RWPE2 (cell line): Measurements from ENCODE around the gene HMGB2.

Experiments used
- ATAC-seq: fragments of 200-7000 bp; cut with Tn5 transposase; 3 replicates; pipeline ENCODE4 v1.9.1; 2021; ENCODE audit warnings: low read depth
- DNase-seq: peaks from one replicate; pipeline ENCODE4 v3.0.0-alpha.2; 2020; ENCODE audit warnings: low spot score
- H3K27ac ChIP-seq: fragments of 450-650 bp; 2 replicates; pipeline ENCODE4 v1.5.1; 2017; ENCODE audit warnings: mild to moderate bottlenecking; ENCODE audit not compliant: poor library complexity, severe bottlenecking
- H3K27me3 ChIP-seq: fragments of 250-450 bp; sonication (Bioruptor Pico); 2 replicates; pipeline ENCODE4 v1.5.1; 2021; ENCODE audit warnings: mild to moderate bottlenecking, moderate library complexity; ENCODE audit not compliant: insufficient read depth, poor library complexity, severe bottlenecking
- H3K36me3 ChIP-seq: fragments of 250-450 bp; sonication (Bioruptor Pico); 2 replicates; pipeline ENCODE4 v1.5.1; 2020; ENCODE audit warnings: low read depth, mild to moderate bottlenecking, moderate library complexity
- H3K4me1 ChIP-seq: fragments of 250-450 bp; sonication (Bioruptor Pico); 2 replicates; pipeline ENCODE4 v1.5.1; 2021; ENCODE audit warnings: mild to moderate bottlenecking, moderate library complexity; ENCODE audit not compliant: insufficient read depth, poor library complexity, severe bottlenecking
- H3K4me3 ChIP-seq: fragments of 250-450 bp; sonication (Bioruptor Pico); 2 replicates; pipeline ENCODE4 v1.5.1; 2021; ENCODE audit warnings: mild to moderate bottlenecking, moderate library complexity; ENCODE audit not compliant: severe bottlenecking
- H3K9me3 ChIP-seq: fragments of 250-450 bp; sonication (Bioruptor Pico); 2 replicates; pipeline ENCODE4 v1.5.1; 2021; ENCODE audit warnings: mild to moderate bottlenecking, moderate library complexity; ENCODE audit not compliant: severe bottlenecking
- TF ChIP-seq, protein P1 (sequence below): fragments of 450-650 bp; IDR thresholded peaks from one replicate; pipeline ENCODE4 v1.5.1; 2017; ENCODE audit warnings: mild to moderate bottlenecking, moderate library complexity; ENCODE audit not compliant: poor library complexity, severe bottlenecking

HMGB2 gene

DNA sequence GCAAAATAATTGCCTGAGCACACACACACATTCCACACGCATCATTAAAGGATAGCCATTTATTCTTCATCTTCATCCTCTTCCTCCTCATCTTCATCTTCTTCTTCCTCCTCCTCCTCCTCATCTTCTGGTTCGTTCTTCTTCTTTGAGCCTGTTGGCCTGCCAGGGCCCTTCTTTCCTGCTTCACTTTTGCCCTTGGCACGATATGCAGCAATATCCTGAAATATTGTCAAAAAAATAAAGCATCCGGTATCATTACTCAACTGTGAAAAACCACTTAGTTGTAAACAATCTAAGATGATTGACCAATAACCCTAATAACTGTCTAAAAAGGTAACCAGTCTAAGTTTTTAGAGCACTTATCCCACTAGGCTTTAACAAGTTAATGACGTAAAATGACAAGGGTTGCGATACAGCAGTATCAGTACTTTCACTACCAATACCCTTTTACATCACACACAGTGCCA lies 2.1 kb downstream of the HMGB2 start:
- H3K36me3 ChIP-seq, result peaks cover 63% of the 10 kb centered on the region
- peak overlapping the region; percentile 89 for H3K27ac ChIP-seq
- no peaks in the 10 kb centered on the region for H3K9me3 ChIP-seq
- TF ChIP-seq, protein P1, sequence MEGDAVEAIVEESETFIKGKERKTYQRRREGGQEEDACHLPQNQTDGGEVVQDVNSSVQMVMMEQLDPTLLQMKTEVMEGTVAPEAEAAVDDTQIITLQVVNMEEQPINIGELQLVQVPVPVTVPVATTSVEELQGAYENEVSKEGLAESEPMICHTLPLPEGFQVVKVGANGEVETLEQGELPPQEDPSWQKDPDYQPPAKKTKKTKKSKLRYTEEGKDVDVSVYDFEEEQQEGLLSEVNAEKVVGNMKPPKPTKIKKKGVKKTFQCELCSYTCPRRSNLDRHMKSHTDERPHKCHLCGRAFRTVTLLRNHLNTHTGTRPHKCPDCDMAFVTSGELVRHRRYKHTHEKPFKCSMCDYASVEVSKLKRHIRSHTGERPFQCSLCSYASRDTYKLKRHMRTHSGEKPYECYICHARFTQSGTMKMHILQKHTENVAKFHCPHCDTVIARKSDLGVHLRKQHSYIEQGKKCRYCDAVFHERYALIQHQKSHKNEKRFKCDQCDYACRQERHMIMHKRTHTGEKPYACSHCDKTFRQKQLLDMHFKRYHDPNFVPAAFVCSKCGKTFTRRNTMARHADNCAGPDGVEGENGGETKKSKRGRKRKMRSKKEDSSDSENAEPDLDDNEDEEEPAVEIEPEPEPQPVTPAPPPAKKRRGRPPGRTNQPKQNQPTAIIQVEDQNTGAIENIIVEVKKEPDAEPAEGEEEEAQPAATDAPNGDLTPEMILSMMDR, result no peak
- no peak for DNase-seq
- peak overlapping the region; percentile 97 for H3K4me3 ChIP-seq
- H3K4me1 ChIP-seq, result peaks cover 30% of the 10 kb centered on the region
- no peaks in the 10 kb centered on the region for H3K27me3 ChIP-seq
- ATAC-seq, result no peak

DNA sequence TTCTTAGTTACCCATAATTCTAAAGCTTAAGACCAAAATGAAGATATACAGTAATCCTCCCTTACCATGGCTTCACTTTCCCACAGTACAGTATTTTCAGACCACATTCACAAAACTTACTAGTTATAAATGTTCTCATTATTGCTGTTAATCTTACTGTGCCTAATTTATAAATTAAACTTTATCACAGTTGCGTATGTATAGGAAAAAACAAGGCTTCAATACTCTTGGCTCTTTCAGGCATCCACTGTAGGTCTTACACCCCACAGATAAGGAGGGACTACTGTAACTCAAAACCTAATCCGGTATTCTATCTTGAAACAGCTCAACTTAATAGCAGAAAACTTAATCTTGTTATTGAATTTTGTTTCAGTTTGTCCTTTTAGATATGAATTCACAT lies 3.6 kb downstream of the HMGB2 start:
- H3K27ac ChIP-seq, result no peak overlapping the region
- peaks cover 16% of the 10 kb centered on the region for H3K4me1 ChIP-seq
- H3K36me3 ChIP-seq, result peaks cover 70% of the 10 kb centered on the region
- TF ChIP-seq, protein P1, result no peak
- DNase-seq (no peak), ATAC-seq (no peak)
- H3K27me3 ChIP-seq, result no peaks in the 10 kb centered on the region
- no peak overlapping the region for H3K4me3 ChIP-seq
- no peaks in the 10 kb centered on the region for H3K9me3 ChIP-seq

DNA sequence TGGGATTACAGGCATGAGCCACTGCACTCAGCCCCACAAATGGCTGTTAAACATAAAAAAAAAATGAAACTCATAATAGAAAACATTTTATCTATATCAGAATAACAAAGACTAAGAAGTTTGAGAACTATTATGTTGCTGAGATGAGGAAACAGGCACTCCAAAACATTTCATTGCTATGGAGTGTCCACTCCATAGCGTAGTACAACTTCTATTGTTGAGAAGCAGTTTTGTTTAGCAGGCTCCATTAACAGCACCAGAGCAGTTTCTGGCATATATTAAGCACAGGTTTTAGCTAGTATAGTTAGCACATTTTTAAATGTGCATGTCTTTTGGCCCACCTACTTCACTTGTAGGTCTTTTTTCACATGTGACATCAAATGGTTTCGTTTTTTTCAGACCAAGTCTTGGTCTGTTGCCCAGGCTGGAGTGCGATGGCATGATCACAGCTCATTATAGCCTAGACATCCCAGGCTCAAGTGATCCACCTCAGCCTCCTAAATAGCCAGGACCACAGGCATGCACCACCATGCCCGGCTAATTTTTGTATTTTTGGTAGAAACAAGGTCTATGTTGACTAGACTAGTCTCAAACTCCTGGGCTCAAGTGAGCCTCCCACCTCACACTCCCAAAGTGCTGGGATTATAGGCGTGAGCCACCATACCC lies 5.8 kb downstream of the HMGB2 start:
- H3K9me3 ChIP-seq, result no peaks in the 10 kb centered on the region
- DNase-seq (no peak), ATAC-seq (no peak)
- H3K27ac ChIP-seq, result no peak overlapping the region
- no peak overlapping the region for H3K4me3 ChIP-seq
- H3K4me1 ChIP-seq, result peaks cover 15% of the 10 kb centered on the region
- H3K27me3 ChIP-seq, result no peaks in the 10 kb centered on the region
- peaks cover 71% of the 10 kb centered on the region for H3K36me3 ChIP-seq
- TF ChIP-seq, protein P1, result no peak

DNA sequence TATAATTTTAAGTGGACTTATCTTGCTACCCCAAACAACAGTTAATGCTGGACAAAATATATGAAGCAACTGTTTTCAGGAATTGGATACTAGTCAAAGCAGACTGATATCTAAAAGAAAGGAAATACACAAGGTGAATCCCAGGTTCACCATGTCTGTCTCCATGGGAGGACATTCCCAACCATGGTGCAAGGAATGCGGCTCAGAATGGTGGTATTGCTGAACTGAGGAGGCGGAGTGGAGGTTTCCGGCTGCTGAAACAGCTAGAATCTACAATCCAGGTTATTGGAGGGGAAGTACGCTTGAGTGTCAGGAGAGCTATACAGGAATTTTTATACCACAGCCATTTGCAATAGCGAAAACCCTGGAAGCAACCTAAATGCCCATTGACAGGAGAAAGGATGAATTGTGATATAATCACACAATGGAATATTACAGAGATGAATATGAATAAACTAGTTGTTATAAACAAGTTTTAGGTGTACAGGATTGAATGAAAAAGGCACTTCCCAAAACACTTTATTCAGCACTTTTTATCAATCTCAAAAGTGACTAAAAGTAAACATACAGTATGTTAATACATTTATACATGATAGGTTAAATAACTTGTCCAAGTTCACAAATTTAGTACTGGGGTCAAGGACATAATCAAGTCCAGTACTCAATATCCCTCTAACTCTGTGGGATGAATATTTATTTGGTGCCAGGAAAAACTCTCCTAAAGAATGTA lies 9.0 kb downstream of the HMGB2 start:
- Histone ChIP-seq H3K4me3 (no peak overlapping the region), H3K27ac (no peak overlapping the region), H3K27me3 (no peaks in the 10 kb centered on the region), H3K36me3 (peaks cover 39% of the 10 kb centered on the region), H3K4me1 (no peaks in the 10 kb centered on the region), H3K9me3 (no peaks in the 10 kb centered on the region)
- ATAC-seq (no peak), DNase-seq (no peak)
- TF ChIP-seq, protein P1, result no peak

DNA sequence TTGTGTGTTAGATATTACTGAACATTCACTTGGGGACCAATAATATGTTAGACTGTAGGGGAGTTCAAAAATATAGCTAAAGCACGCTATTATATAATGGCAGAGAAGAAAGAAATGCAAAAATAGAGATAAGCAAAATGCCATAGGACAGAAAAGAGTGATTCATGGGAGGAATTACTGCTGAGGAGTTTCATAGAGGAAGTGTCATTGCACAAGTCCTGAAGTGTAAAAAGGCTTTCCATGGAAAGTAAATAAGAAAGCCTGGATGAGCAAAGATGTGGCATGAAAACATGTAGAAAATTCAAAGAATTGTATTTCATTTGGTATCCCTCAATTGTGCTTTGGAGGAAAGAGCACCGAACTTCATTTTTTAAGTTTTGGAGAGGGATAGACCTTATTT lies 14.5 kb downstream of the HMGB2 start:
- H3K27ac ChIP-seq, result no peak overlapping the region
- DNase-seq (no peak), ATAC-seq (peak; percentile 37; the same call in 1 of the 3 replicates)
- H3K4me1 ChIP-seq, result peaks cover 12% of the 10 kb centered on the region
- TF ChIP-seq, protein P1, result no peak
- peaks cover 3% of the 10 kb centered on the region for H3K36me3 ChIP-seq
- no peaks in the 10 kb centered on the region for H3K27me3 ChIP-seq
- H3K9me3 ChIP-seq, result no peaks in the 10 kb centered on the region
- no peak overlapping the region for H3K4me3 ChIP-seq
